IPS-NIHi7 (cell line): Measurements from ENCODE around the gene SLC9A7.
"Not testable (repeated sequence)": the region's sequence is repeated elsewhere in the genome, so short reads cannot be mapped to it uniquely, and the experiment has no call there.

Experiments
- DNase-seq: peaks from one replicate; pipeline ENCODE4 v3.0.0; 2012; ENCODE audit warnings: mixed read lengths; ENCODE audit errors: extremely low spot score

Gene SLC9A7

GRCh38 chrX:46758956-46759644, at the start of gene SLC9A7:
Gene SLC9A7 (minus strand): TSS chrX:46759118. CDS start chrX:46759029, 89 bp downstream.
- peak; percentile 85 for DNase-seq

- DNase-seq = no peak
Observed at GRCh38 chrX:46805270-46805669, 46.4 kb upstream of the SLC9A7 start.

GRCh38 chrX:46803140-46803539, 44.2 kb upstream of the SLC9A7 start:
- DNase-seq = no peak

GRCh38 chrX:46796574-46797191, 37.8 kb upstream of the SLC9A7 start:
- peak; percentile 78 for DNase-seq

DNA sequence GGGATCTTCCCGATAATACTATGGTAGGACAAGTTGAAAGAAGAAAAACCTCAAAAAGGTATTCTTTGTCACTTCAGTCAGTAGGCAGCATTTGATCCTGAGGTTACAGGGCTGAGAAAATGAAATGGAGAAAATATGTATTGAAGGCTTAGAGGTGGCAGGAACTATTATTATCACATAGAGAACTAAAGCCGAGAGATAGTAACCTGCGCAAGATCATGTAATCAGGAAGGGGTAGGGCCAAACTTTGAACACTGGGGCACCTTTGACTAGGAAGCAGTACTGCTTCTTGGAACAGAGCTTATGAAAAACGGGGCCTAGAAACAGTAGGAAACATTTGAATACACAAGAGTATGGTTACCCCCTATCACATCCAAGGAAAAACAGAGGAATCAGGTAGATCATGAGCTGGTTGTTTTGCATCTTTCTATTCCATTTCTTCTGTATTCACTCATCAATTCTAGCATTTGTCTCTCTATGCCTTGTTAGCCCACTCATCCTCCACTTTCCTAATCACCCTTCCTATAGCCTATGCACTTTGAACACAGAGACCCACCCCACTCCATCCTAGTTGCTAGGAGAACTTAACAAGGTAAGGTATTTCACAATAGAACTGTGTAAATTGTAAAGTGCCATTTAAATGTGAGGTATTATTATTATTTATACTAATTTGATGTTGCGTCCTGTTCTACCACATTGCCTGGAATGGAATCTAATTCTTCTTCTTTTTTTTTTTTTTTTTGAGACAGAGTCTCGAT, 34.6 kb upstream of the SLC9A7 start:
- no peak for DNase-seq

DNA sequence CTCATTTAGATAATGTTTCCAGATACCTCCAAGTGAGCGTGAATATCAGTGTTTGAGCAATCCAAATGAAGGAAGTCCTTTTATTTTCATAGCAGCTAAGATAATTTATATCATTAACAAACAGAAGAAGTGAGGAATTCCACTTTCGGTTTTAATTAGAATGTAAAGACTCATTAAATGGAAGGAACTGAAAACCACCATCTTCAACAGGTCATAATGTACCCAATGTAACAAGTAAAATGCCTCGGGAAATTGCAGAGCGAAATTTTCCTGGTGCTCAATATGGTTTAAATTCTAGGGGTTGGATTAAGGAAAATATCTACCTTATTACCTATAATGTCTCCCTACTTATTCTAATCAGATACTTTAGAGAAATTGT, 33.9 kb upstream of the SLC9A7 start:
- no peak for DNase-seq

DNA sequence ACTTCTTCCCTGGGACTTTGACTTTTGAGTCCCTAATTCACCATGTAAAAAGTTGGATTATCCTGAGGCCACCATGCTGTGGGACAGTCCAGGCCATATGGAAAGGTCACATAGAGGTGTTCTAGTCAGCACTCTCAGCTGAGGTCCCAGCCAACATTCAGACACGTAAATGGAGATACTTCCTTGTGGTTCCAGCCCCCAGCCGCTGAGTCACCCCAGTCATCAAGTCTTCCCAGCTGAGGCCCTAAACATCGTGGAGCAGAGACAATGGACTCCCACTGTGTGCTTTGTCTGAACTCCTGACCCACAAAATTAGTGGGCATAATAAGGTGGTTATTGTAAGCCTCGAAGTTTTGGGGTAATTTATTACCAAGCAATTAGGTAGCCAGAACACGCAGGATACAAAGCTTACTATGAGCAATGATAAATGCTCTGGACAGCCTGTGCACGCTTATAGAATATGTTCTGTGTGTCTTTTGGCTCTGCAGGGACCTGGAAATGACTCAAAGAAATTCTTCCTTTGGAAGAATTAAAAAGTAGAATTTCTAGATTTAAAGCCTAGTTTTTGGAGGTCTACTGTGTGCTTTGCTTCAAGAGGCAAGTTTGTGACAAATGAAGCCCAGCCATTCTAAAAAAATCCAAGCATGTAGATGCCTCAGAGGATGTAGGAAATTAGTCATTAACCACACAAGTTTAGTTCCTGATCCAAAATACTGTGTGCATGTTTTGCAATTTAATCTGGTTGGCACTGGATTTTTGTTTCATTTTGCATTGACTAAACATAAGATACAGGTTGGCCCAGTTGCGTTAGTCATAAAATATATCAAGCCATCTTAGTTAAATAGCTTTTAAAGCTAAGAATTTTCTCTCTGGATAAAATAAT, 33.2 kb upstream of the SLC9A7 start:
- DNase-seq = peak; percentile 71

DNA sequence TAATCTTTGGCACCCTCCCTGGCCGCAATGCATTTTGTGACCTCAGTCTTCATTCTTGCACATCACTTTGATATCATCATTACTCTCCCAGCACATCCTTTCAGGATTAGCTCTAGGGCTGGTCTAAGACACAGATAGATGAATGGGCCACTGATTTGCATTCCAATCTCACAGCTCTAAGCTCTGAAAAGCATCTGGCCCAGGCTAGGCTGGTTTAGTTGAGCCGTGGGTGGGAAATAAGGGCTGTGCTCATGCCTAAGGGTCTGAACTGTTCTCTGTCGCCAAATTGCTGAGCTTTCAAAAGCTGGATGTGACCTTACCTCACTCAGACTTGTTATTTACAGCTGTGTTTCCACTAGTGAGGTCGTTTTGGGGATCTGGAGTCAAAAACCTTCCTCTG, 30.0 kb upstream of the SLC9A7 start:
- peak; percentile 54 for DNase-seq

DNA sequence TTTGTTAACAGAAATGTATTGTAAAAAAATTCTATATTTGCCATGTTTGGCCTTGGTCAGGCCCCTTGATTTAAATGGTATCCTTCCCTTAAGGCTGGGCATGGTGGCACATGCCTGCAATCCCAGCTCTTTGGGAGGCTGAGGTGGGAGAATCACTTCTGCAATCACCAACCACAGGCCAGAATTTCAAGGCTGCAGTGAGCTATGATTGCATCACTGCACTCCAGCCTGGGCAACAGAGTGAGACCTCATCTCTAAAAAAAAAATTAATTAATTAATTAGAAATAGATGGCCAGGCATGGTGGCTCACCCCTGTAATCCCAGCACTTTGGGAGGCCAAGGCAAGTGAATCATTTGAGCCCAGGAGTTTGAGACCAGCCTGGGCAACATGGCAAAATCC, 25.5 kb upstream of the SLC9A7 start:
- DNase-seq = not testable (repeated sequence)

DNA sequence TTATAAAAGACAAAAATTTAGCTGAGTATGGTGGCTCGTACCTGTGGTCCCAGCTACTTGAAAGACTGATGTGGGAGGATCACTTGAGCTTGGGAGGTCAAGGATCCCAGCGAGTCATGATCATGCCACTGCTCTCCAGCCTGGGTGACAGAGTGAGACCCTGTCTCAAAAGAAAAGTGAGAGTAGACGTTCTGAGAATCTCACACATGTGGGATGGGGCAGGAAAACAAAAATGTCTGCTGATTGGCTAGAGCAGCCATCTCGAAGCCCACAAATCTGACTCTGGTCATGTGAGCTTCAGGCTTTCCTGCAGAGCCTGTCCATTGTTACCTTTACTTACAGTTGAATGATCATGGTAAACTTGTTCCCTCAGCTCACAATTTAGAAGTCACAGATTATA, 23.1 kb upstream of the SLC9A7 start:
- no peak for DNase-seq

GRCh38 chrX:46777971-46778810, 19.3 kb upstream of the SLC9A7 start:
- DNase-seq = no peak

GRCh38 chrX:46770817-46771163, 11.9 kb upstream of the SLC9A7 start:
- DNase-seq = no peak

DNA sequence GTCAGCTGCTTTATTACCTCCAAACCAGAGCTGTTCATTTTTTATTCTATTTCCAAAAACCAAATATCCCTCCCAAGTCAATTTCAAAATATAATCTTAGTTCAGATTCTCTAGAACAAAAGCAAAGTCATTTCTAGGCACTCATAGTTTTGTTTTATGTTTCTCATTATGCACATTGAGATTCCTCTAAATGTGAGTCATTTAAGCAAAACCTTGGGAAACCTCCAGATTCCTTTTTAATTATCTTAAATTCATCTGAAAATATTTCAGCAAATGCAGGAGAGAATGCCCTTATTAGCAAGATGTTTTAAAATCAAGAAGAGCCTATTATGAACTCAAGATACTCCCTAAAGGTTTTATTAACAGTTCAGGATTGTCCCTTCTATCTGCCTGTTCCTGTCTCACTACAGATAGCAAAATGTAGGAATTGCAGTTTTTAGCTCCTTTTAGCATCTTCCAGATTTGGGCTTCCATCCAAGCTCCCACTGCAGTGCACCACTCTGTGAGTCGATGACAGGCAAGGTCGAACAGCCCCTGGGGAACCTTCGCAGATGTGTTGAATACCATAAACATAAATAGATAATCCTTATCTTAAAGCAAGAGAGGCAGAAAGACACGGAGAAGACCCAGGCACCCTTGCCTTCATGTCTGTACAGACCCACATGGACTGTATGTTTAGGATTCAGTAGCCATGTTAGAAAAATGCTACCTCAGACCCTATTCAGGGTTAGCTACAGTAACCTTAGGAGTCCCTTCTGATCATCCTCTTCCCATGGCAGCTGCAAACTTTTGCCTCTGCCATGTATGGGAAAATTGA, 11.3 kb upstream of the SLC9A7 start:
- DNase-seq = no peak

DNA sequence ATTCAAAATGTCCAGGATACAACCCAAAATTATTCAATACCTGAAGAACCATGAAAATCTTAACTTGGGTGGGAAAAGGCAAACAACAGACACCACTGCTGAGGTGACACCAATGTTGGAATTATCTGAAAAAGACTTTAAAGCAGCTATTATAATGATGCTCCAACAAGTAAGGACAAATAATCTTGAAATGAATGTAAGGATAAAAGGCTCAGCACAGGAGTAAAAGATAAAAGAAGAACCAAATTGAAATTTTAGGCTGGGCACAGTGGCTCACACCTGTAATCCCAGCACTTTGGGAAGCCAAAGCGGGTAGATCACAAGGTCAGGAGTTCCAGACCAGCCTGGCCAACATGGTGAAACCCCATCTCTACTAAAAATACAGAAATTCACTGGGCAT, 4.0 kb upstream of the SLC9A7 start:
- no peak for DNase-seq

- DNase-seq = peak; percentile 18
Observed at GRCh38 chrX:46759645-46759974, 692 bp upstream of the SLC9A7 start.

- no peak for DNase-seq
Observed at GRCh38 chrX:46758163-46758955, 559 bp downstream of the SLC9A7 start.

- DNase-seq = no peak
Observed at GRCh38 chrX:46757593-46757992, 1.3 kb downstream of the SLC9A7 start.

DNA sequence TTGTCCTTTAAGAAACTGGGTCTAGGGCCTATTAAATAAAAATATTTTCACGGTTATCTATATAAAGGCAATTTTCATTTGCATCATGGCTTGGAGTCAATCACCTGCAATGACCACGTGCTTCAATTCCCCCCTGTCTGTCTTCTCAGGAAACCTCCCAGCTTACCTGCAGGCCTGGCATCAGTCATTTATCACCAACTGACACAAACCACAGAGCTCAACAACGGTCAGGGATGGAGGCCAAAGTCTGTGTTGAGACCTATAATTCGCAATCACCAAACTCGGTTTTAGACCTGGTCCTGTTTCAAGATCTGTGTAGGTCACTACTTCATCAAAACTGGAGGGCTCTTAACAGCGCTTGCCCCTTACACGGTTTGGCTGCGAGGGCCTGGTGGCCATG, 1.9 kb downstream of the SLC9A7 start:
- no peak for DNase-seq

- DNase-seq = no peak
Observed at GRCh38 chrX:46755671-46756070, 3.2 kb downstream of the SLC9A7 start.
